Colonic mucosa (tissue), 4 donors: ENCODE measurements around the gene PFKFB2. TPM values are rescaled to one million over a fixed set of nuclear protein-coding genes. Genes with fewer than 3 reads are reported as not detected.

Experiments used
- DNase-seq: peaks from one replicate; pipeline ENCODE4 v3.0.0-alpha.2; 2020
- H3K27ac ChIP-seq: fragments of 200-600 bp; one replicate; pipeline ENCODE4 v1.8.0; 2021
- H3K27me3 ChIP-seq: fragments of 200-600 bp; one replicate; pipeline ENCODE4 v1.8.0; 2021
- H3K36me3 ChIP-seq: fragments of 200-600 bp; one replicate; pipeline ENCODE4 v1.8.0; 2021
- H3K4me1 ChIP-seq: fragments of 200-600 bp; one replicate; pipeline ENCODE4 v1.8.0; 2021; ENCODE audit warnings: mild to moderate bottlenecking
- H3K4me3 ChIP-seq: fragments of 200-600 bp; one replicate; pipeline ENCODE4 v1.8.0; 2021
- H3K9ac ChIP-seq, 2 donors: one replicate each; pipeline ENCODE4 v1.7.0; 2013; ENCODE audit warnings: control low read depth in 2 of 2, low read depth in 2 of 2, low read length in 2 of 2
- H3K9me3 ChIP-seq: fragments of 200-600 bp; one replicate; pipeline ENCODE4 v1.8.0; 2021
- intact Hi-C: fragments of 100-400 bp; cut with DNase I; formaldehyde crosslinking; loops from one replicate; pipeline ENCODE4 v1.14.1; 2022
- total RNA-seq, 2 donors: library from RNA; stranded (reverse); fragmentation: NEBNext Ultra II Directional in 1 of 2; extraction: Animal tissue kit (Norgen Biotek cat#: 25700) in 1 of 2; gene quantifications; one replicate each; pipeline ENCODE4 v1.2.1, GENCODE V29; 2021
- TF ChIP-seq, protein P1 (sequence below): fragments of 200-600 bp; IDR thresholded peaks from one replicate; pipeline ENCODE4 v1.8.0; 2022; ENCODE audit warnings: antibody characterized with exemption, mild to moderate bottlenecking
- donor health status: healthy.
- donor health status: DM: no; HTN: no; CAD: no.
- donor health status: DM: no; HTN: no; CAD: no.

Gene PFKFB2
- total RNA-seq, 2 donors from 2014 or later, result 52.1 to 88.5 TPM

DNA sequence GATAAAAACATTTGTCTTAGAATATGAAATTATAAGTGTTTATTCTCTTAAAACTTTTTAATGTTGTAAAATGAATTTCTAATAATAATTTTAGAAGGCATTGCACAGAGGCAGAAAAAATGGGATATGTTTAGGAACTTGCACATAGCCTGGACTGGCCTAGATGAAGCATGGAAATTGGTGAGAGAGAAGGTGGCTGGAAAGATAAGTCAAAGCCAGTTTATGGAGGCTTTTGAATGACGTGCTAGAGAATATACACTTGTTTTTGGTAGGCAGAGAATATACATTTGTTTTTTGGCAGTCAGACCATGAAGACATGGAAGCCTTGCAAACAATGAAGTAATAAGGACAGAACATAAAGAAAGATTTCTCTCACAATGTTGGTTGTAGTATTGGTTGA lies 48.6 kb downstream of the PFKFB2 start:
- Histone ChIP-seq H3K9me3 (no peaks in the 10 kb centered on the region), H3K4me1 (no peaks in the 10 kb centered on the region), H3K9ac (no peak overlapping the region), H3K4me3 (no peak overlapping the region), H3K27ac (no peak overlapping the region), H3K27me3 (no peaks in the 10 kb centered on the region), H3K36me3 (no peaks in the 10 kb centered on the region)
- TF ChIP-seq, protein P1, sequence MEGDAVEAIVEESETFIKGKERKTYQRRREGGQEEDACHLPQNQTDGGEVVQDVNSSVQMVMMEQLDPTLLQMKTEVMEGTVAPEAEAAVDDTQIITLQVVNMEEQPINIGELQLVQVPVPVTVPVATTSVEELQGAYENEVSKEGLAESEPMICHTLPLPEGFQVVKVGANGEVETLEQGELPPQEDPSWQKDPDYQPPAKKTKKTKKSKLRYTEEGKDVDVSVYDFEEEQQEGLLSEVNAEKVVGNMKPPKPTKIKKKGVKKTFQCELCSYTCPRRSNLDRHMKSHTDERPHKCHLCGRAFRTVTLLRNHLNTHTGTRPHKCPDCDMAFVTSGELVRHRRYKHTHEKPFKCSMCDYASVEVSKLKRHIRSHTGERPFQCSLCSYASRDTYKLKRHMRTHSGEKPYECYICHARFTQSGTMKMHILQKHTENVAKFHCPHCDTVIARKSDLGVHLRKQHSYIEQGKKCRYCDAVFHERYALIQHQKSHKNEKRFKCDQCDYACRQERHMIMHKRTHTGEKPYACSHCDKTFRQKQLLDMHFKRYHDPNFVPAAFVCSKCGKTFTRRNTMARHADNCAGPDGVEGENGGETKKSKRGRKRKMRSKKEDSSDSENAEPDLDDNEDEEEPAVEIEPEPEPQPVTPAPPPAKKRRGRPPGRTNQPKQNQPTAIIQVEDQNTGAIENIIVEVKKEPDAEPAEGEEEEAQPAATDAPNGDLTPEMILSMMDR, result no peak
- intact Hi-C loops, result no loop called here
- DNase-seq, result no peak

DNA sequence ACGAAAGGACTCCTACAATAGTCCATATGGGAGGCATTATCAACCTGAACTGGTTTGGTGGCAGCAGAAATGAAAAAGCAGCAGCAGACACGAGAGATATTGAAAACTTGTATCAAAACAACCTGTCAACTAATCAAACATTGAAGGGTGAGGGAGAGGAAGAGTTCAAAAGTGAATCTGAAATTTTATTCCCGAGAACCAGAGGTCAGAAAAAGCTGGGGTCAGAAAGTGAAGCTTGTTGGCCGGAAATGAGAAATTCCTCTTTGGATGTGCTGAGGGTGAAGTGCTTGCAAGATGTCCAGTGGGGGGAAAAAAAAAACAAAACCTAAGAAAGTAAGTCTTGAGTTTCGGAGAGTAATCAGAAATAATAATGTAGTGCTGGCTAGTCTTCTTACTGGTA lies 49.1 kb downstream of the PFKFB2 start:
- Histone ChIP-seq H3K36me3 (no peaks in the 10 kb centered on the region), H3K4me1 (no peaks in the 10 kb centered on the region), H3K9me3 (no peaks in the 10 kb centered on the region), H3K9ac (no peak overlapping the region), H3K27me3 (no peaks in the 10 kb centered on the region), H3K4me3 (no peak overlapping the region), H3K27ac (no peak overlapping the region)
- TF ChIP-seq, protein P1, result no peak
- intact Hi-C loops, result no loop called here
- DNase-seq, result no peak

GRCh38 chr1:207102659-207103058 lies 49.6 kb downstream of the PFKFB2 start:
- no peaks in the 10 kb centered on the region for H3K27me3 ChIP-seq
- TF ChIP-seq, protein P1, result no peak
- no peak overlapping the region for H3K9ac ChIP-seq
- no peaks in the 10 kb centered on the region for H3K9me3 ChIP-seq
- H3K36me3 ChIP-seq, result no peaks in the 10 kb centered on the region
- H3K4me3 ChIP-seq, result no peak overlapping the region
- no peak overlapping the region for H3K27ac ChIP-seq
- no peaks in the 10 kb centered on the region for H3K4me1 ChIP-seq
- no peak for DNase-seq
- intact Hi-C loops, result no loop called here

- no peak within 1 kb of the TSS for H3K9ac ChIP-seq
- H3K27me3 ChIP-seq, result no peaks in the 10 kb centered on the region
- TF ChIP-seq, protein P1, result no peak
- DNase-seq, result no peak
- no peaks in the 10 kb centered on the region for H3K9me3 ChIP-seq
- H3K4me1 ChIP-seq, result no peaks in the 10 kb centered on the region
- intact Hi-C loops, result no loop called here
- no peak within 1 kb of the TSS for H3K4me3 ChIP-seq
- H3K27ac ChIP-seq, result no peak within 1 kb of the TSS
- H3K36me3 ChIP-seq, result no peaks in the 10 kb centered on the region
Observed at GRCh38 chr1:207103892-207104373, 50.9 kb downstream of the PFKFB2 start, which contains the start of gene C4BPA. C4BPA (plus strand) TSS chr1:207104233; CDS start chr1:207113026, 8,793 bp downstream.

DNA sequence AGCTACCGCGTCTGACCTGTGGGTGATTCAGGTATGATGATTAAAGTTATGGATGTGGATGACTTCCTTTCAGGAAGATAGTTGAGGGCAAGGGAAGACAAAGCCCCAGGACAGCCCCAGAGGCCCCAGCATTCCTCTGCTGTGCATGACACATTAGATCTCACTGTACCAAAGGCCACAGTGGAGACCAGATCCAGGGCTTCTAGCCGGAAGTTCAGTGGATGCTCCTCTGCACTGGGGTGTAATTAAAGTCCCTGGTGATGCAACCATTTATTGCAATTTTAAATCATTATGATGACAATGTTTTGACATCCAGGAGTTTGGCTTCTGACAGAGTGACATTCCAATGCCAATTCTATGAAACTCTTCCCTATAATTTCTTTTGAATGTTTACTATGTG lies 55.9 kb downstream of the PFKFB2 start:
- Histone ChIP-seq H3K27me3 (no peaks in the 10 kb centered on the region), H3K27ac (no peak overlapping the region), H3K4me3 (no peak overlapping the region), H3K9me3 (no peaks in the 10 kb centered on the region), H3K36me3 (no peaks in the 10 kb centered on the region), H3K4me1 (no peaks in the 10 kb centered on the region), H3K9ac (no peak overlapping the region)
- DNase-seq, result no peak
- intact Hi-C loops, result no loop called here
- TF ChIP-seq, protein P1, result no peak
